Liver (tissue), 3 donors: Measurements from ENCODE around the gene BCR.

Experiments used
- CTCF ChIP-seq: fragments of 150-350 bp; IDR thresholded peaks from 2 replicates; pipeline ENCODE4 v1.5.1; 2017; ENCODE audit warnings: improper control_type of control experiment, low read depth, low read length; ENCODE audit not compliant: missing input control
- FOXA1 ChIP-seq: IDR thresholded peaks from 2 replicates; pipeline ENCODE4 v1.6.1; 2016; ENCODE audit warnings: antibody characterized with exemption
- GABPA ChIP-seq, 2 donors: IDR thresholded peaks in 1 of 2; conservative IDR thresholded peaks in 1 of 2; 2 replicates each; pipeline ENCODE4 v1.6.1; 2016; ENCODE audit warnings: antibody characterized with exemption in 2 of 2, mild to moderate bottlenecking in 1 of 2, moderate library complexity in 1 of 2
- SP1 ChIP-seq: IDR thresholded peaks from 2 replicates; pipeline ENCODE4 v1.6.1; 2018; ENCODE audit warnings: antibody characterized with exemption, mild to moderate bottlenecking
- YY1 ChIP-seq: IDR thresholded peaks from 2 replicates; pipeline ENCODE4 v1.6.1; 2016; ENCODE audit warnings: antibody characterized with exemption, mild to moderate bottlenecking
- TF ChIP-seq, protein P1 (sequence below): IDR thresholded peaks from 2 replicates; pipeline ENCODE4 v1.6.1; 2016; ENCODE audit warnings: antibody characterized with exemption
- donor health status: healthy.
- donor health status: healthy.

DNA sequence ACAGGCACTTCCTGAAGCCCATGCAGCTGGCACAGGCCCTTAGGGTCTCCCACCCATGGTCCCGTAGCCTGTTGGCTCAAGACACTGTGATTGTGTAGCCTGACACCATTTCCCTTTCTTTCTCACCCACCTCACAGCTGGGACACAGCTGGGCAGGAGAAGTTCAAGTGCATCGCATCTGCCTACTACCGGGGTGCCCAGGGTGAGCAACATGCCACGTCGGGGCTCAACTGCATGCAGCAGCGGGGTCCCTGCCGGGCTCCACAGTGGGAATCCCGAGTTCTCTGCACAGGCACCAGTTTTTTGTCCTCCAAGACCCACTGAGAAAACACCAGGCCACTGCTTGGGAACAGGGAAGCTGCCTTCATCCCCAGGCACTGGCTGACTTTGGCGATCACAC is 24.5 kb upstream of the BCR start:
- TF ChIP-seq FOXA1 (no peak), CTCF (no peak), GABPA (IDR thresholded peaks at IDR 0.05 in 1 of 2, conservative IDR thresholded peaks at IDR 0.05 in 1 of 2) (no peak), SP1 (no peak), YY1 (no peak)
- TF ChIP-seq, protein P1, sequence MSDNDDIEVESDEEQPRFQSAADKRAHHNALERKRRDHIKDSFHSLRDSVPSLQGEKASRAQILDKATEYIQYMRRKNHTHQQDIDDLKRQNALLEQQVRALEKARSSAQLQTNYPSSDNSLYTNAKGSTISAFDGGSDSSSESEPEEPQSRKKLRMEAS = no peak
